M059J (cell line): ENCODE data around the gene ABLIM2. TPM values are rescaled to one million over a fixed set of nuclear protein-coding genes. Genes with fewer than 3 reads are reported as not detected.

ENCODE experiments used
- DNase-seq: peaks from one replicate; pipeline ENCODE4 v3.0.0-alpha.2; 2012; ENCODE audit warnings: low read depth
- total RNA-seq: library from RNA; depleted of rRNA; stranded (reverse); fragments of >200 nt; shearing (Covaris generic); gene quantifications from 2 replicates; pipeline ENCODE4 v1.2.3, GENCODE V29; 2014

The ABLIM2 gene
- total RNA-seq, 1 experiment from 2014 or later: not detected

DNA sequence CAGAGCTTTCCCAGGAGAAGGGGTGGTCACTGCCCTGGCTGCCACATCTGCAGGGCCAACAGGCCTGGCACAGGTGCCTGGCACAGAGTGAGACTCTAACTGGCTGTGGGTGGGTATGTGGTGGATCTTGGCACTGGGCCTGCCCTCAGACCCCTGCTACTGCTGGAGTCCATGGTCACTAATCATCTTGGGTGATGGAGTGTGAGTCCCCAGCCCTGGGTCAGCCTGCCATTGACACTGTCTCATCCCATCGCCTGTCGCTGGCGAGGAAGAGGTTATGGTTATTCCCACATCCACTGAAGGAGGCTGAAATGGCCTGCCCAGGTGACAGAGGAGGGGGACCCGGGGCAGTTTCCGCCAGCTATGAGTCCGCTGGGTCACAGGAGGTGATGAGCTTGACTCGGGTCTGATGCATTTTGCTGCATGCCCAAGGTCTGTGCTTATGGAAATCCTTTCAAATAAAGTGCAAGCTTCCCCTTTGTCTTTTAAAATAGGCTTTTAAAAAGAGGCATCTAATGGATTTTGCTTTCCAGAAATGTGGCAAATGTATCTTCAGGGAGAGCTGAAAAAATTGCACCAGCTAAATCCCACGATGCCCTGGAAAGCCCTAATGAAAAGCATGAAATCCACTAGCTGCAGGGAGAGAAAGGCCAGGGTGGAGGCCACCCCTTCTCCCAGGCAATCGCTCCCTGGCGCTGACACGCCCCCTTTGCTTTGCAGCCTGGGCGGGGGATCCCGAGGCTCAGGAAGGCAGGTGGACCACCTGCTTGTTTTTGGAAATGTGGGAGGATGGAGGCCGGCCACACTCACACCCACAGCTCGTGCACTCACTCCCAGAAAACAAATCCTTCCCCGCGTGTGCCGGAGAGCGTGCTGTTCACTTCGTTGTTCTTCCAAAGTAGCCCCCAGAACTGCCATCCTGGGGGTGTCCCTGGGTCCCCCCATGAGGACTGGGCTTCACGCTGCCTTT, 54.9 kb downstream of the ABLIM2 start:
- DNase-seq: no peak

DNA sequence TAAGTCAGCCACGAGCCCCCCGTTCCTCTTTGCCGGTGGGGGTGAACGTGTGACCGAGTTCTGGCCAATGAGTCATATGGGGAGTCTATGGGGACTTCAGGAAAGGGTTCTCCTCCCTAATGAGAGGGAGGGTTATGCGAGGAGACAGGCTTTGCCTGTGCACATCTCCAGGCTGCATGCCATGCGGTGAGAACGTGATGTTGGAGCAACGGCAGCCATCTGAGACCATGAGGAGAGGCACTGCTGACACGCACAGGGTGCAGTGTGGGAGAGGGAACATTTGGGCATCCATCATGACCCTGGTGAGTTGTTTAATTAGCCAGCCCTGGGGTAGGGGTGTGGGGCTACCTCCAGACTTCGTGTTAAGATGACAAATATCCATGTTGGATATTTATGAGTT, 55.8 kb downstream of the ABLIM2 start:
- no peak for DNase-seq

GRCh38 chr4:8102076-8102355, 56.6 kb downstream of the ABLIM2 start:
- no peak for DNase-seq

DNA sequence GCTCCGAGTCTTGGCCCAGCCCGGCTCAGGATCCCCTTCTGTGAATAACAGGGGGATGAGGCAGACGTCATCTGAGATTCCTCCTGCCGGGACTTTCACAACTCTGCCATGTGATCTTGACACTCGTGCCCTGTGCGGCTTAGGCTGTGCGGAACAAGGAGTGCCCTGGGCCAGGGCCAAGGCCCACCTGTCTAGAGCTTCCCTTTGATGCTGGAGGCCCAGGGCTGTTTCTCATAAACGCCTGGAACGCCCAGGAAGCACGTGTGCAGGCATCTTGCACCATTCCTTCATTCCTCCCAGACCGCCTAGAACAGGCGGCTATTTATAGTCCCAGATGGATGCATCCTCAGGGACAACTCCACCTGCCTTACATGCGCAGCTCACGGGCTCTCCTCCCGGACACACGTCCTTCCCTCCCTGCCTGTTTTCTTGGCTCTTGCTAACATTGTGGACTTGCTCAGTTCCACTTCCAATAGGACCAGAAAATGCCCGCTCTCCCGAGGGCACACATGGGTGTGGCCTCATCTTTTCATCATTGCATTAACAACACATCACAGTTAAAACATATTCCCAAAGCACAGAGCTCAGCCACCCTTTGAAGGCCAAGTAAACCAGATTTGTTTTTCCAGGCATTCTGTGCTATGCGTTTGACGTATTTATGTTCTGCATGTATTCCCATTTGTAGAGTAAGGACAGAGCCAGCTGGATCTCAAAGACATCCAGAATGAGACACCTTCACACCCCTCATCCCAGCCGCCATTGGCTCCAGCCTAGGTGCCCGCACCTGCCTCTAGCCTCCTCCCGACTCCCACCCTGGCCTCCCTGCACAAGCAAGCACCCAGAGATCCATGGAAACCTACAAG, 57.2 kb downstream of the ABLIM2 start:
- DNase-seq: no peak

DNA sequence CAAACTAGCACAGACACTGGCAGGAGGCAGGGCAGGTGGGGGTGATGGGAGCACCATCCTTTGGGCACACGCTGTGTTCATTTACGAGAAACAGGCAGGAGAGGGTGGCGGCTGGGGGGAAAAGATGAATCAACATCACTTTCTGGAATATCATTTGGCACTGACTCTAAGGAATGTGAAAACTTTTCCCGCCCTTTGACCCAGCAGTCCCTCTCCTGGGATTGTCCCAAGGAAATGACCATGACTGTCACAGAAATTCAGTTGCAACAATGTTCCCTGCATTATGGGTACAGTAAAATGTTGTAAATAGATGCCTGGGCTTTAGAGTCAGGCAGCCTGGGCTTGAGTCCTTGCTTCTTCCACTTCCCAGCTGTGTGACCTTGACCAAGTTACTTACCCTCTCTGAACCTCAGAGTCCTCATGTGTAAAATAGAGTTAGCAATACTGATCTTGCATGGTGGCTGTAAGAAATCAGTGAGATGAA, 58.6 kb downstream of the ABLIM2 start:
- DNase-seq: no peak

GRCh38 chr4:8098506-8098905, 60.1 kb downstream of the ABLIM2 start:
- DNase-seq: no peak

GRCh38 chr4:8097721-8098345, 60.8 kb downstream of the ABLIM2 start:
- DNase-seq: no peak

- DNase-seq: no peak
Measured at GRCh38 chr4:8097141-8097541, 61.5 kb downstream of the ABLIM2 start.

DNA sequence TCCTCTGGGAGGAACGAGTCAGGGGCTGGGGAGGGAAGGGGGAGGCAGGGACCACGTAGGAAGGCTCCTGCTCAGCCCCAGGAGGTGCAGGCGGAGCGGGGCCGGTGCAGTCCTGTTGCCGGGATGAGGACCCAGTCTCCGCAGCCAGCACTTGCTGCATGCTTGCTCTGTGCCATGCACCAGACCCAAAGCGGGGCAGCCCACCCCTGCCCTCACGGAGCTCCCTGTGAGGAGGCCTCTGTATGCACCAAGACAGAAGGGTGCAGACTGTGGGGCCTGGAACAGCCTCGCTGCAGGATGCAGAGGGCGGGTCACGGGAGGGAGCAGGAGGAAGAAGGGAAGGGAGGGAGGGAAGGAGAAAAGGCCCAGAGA, 61.9 kb downstream of the ABLIM2 start:
- DNase-seq: no peak

GRCh38 chr4:8095956-8096689, 62.5 kb downstream of the ABLIM2 start:
- no peak for DNase-seq

DNA sequence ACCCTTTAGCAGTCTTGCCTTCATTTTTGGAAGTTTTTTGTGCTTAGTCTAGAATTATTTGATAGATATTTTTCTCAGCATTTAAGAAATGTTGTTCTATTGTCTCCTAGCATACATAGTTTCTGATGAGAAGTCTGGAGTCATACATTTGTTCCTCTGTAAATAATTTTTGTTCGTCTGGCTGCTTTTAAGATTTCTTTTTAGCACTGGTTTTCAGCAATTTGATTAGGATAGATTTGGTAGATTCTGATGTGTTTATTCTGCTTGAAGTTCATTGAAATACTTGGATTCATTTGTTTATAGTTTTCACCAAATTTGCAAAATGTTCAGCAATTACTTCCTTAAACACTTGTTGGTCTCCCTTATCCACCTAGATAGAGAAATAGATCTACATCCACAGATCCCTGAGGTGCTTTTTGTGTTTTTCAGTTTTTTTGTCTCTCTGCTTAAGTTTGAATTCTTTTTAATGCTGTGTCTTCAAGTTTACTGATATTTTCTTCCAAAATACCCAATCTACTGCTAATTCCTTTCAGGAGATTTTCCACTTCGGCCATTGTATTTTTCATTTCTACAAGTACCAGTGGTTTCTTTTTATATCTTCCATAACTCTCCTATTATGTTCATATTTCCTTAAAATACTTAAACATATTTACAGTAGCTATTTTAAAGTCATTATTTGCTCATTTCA, 64.9 kb downstream of the ABLIM2 start:
- DNase-seq: no peak

GRCh38 chr4:8092282-8092681, 66.3 kb downstream of the ABLIM2 start:
- DNase-seq: no peak

GRCh38 chr4:8090744-8091301, 67.8 kb downstream of the ABLIM2 start:
- DNase-seq: no peak

DNA sequence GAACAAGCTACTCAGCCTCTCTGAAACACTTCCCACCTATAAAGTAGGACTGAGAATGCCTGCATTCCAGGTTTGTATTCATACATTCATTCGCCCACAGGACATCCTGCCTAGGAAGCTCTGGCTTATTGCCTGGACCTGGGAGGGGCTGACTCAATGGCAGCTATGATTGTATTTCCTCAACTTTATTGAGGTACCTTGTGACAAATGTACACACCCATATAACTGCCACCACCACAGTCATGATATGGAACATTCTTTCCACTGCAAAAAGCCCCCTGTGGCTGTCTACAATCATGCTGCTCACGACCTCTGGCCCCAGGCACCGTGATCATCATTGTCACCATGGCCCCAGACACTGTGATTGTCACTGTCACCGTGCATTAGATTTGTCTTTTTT, 68.3 kb downstream of the ABLIM2 start:
- DNase-seq: peak; percentile 72

GRCh38 chr4:8089862-8090261, 68.8 kb downstream of the ABLIM2 start:
- DNase-seq: no peak

- DNase-seq: no peak
Measured at GRCh38 chr4:8088966-8089491, 69.6 kb downstream of the ABLIM2 start.

DNA sequence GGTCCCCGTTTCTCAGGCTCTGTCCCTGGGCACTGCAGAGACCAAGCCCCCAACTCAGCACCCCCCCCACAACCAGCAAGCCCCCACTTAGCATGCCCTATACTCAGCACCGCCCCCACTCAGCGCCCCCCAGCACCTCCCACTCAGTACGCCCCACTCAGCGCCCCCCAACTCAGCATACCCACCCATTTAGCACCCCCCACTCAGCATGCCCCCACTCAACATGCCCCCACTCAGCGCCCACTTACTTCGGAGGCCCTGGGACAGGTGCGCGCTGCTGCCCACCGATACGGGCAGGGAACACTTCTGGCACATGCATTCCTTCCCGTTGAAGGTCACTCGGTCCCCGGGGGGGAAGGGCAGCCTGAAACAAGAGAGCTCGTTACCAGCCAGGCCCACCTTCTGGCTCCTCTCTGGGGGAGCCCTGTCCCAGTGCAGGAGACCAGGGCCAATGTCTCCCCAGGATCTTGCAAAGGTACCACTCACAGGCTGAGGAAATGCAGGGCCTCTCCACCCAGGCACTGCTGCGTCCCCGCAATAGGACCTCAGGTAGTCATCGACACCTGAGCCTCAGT, 70.6 kb downstream of the ABLIM2 start:
- no peak for DNase-seq

- no peak for DNase-seq
Measured at GRCh38 chr4:8086783-8087445, 71.7 kb downstream of the ABLIM2 start.

GRCh38 chr4:8085491-8086117, 73.0 kb downstream of the ABLIM2 start:
- DNase-seq: no peak
